SKM-1 treated with dmso at 0.1 percent for 144 hours (cell line): Measurements from ENCODE around the gene IGF2BP3.

Experiments used
- DNase-seq: peaks from one replicate; lab custom pipeline; 2025; ENCODE audit not compliant: unreplicated experiment; lab: John Stamatoyannopoulos, UW

Gene IGF2BP3

GRCh38 chr7:23272275-23272674 is 198.0 kb downstream of the IGF2BP3 start:
- no peak for DNase-seq

- DNase-seq, result no peak
These were observed 201.5 kb downstream of the IGF2BP3 start for GRCh38 chr7:23268746-23269145.

- no peak for DNase-seq
These were observed 202.1 kb downstream of the IGF2BP3 start for GRCh38 chr7:23268167-23268566.

- no peak for DNase-seq
These were observed 202.9 kb downstream of the IGF2BP3 start for GRCh38 chr7:23267357-23267756.

- no peak for DNase-seq
These were observed 203.4 kb downstream of the IGF2BP3 start for GRCh38 chr7:23266918-23267317.

- DNase-seq, result no peak
These were observed 205.3 kb downstream of the IGF2BP3 start for GRCh38 chr7:23264916-23265458.

GRCh38 chr7:23261843-23262452 is 208.3 kb downstream of the IGF2BP3 start:
- DNase-seq, result peak; percentile 62

GRCh38 chr7:23260371-23260770 is 209.9 kb downstream of the IGF2BP3 start:
- no peak for DNase-seq
